Activated naive CD8-positive, alpha-beta T cell treated with anti-CD3 and anti-CD28 coated beads, Interleukin-2, amount 10 ng/mL, durations not matched to agents 7 days and 5 days (primary cell): Measurements from ENCODE around the gene SERPINI1. TPM values are rescaled to one million over a fixed set of nuclear protein-coding genes. Genes with fewer than 3 reads are reported as not detected.

ENCODE experiments used
- ATAC-seq: fragments of 150-1000 bp; cut with Tn5 transposase; one replicate; pipeline ENCODE4 v1.10.0; 2021; ENCODE audit warnings: low read depth, moderate library complexity
- POLR2A ChIA-PET: fragments of 350-600 bp; sonication (Branson Sonifier 250); formaldehyde crosslinking; loops from one replicate; lab custom pipeline; 2021; ENCODE audit warnings: antibody characterized with exemption; lab: Charles Lee
- DNase-seq: peaks from one replicate; pipeline ENCODE4 v3.0.0; 2021
- H3K27ac Mint-ChIP-seq: one replicate; pipeline ENCODE4 v1.8.0; 2022; ENCODE audit warnings: mild to moderate bottlenecking, mixed read lengths
- H3K27me3 Mint-ChIP-seq: one replicate; pipeline ENCODE4 v1.8.0; 2022; ENCODE audit warnings: mild to moderate bottlenecking, moderate library complexity, mixed read lengths
- H3K36me3 Mint-ChIP-seq: one replicate; pipeline ENCODE4 v1.8.0; 2021; ENCODE audit warnings: mild to moderate bottlenecking, mixed read lengths
- H3K4me1 Mint-ChIP-seq: one replicate; pipeline ENCODE4 v1.8.0; 2021; ENCODE audit warnings: mixed read lengths
- H3K4me3 Mint-ChIP-seq: one replicate; pipeline ENCODE4 v1.8.0; 2022; ENCODE audit warnings: mild to moderate bottlenecking, moderate library complexity, mixed read lengths
- H3K9me3 Mint-ChIP-seq: one replicate; pipeline ENCODE4 v1.8.0; 2021; ENCODE audit warnings: mixed read lengths
- total RNA-seq, 2 experiments: library from RNA; stranded (reverse); gene quantifications; one replicate each; pipeline ENCODE4 v1.2.3, GENCODE V29; 2021

SERPINI1 gene
- total RNA-seq, 2 experiments from 2014 or later, result 1.9 to 2.4 TPM

- H3K9me3 Mint-ChIP-seq, result peaks cover 4% of the 10 kb centered on the region
- peaks cover 12% of the 10 kb centered on the region for H3K27me3 Mint-ChIP-seq
- no peak for DNase-seq
- no peaks in the 10 kb centered on the region for H3K36me3 Mint-ChIP-seq
- POLR2A ChIA-PET, result no interaction called here
- ATAC-seq, result no peak
- H3K27ac Mint-ChIP-seq, result no peak overlapping the region
- H3K4me1 Mint-ChIP-seq, result no peaks in the 10 kb centered on the region
- H3K4me3 Mint-ChIP-seq, result no peak overlapping the region
Measured at GRCh38 chr3:167851749-167852148, 116.2 kb downstream of the SERPINI1 start.

DNA sequence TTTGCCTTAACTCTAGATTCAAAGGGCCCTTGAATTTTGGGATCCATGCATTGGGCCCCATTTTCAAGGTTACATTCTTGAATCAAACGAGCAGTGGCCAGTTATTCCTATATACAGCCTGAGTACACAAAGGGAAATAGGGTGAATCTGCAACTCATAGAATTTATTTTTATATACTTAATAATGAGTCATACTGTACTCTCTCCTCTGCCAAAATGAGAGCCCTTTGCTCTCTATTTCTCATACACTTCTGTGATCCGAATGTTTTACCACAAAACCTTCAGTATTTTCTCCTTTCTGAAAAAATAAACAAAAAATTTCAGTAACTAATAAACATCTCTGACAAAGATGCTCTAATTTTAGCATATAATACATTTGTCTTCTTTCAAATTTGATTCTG is 116.7 kb downstream of the SERPINI1 start:
- Mint-ChIP-seq H3K27me3 (peaks cover 12% of the 10 kb centered on the region), H3K27ac (no peak overlapping the region), H3K36me3 (no peaks in the 10 kb centered on the region), H3K4me3 (no peak overlapping the region), H3K4me1 (no peaks in the 10 kb centered on the region), H3K9me3 (peaks cover 4% of the 10 kb centered on the region)
- POLR2A ChIA-PET, result no interaction called here
- no peak for DNase-seq
- ATAC-seq, result no peak

DNA sequence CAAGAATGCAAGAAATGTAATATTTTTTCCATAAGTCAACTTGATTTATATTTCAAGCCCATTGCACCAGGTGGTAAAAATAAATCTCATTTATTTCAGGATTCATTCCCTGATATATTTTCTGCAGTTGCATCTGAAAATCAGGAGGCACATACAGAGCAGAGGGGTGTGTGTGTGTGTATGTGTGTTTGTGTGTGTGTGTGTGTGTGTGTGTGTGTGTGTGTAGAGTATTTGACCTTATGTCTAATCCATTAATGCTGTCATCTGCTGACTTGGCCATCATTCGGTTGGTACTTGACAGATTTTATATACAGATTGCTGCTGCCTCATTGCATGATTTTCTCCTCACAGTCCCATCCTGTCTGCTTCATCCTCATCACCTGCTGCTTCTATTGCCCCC is 118.5 kb downstream of the SERPINI1 start:
- no peak overlapping the region for H3K27ac Mint-ChIP-seq
- POLR2A ChIA-PET, result no interaction called here
- no peak for DNase-seq
- no peak overlapping the region for H3K4me3 Mint-ChIP-seq
- peaks cover 8% of the 10 kb centered on the region for H3K27me3 Mint-ChIP-seq
- H3K4me1 Mint-ChIP-seq, result no peaks in the 10 kb centered on the region
- peaks cover 1% of the 10 kb centered on the region for H3K9me3 Mint-ChIP-seq
- H3K36me3 Mint-ChIP-seq, result no peaks in the 10 kb centered on the region
- ATAC-seq, result no peak

- DNase-seq (no peak), ATAC-seq (no peak)
- Mint-ChIP-seq H3K4me1 (no peaks in the 10 kb centered on the region), H3K9me3 (peaks cover 1% of the 10 kb centered on the region), H3K27ac (no peak overlapping the region), H3K27me3 (peaks cover 4% of the 10 kb centered on the region), H3K4me3 (no peak overlapping the region), H3K36me3 (no peaks in the 10 kb centered on the region)
- POLR2A ChIA-PET, result no interaction called here
Measured at GRCh38 chr3:167854846-167855245, 119.3 kb downstream of the SERPINI1 start.

DNA sequence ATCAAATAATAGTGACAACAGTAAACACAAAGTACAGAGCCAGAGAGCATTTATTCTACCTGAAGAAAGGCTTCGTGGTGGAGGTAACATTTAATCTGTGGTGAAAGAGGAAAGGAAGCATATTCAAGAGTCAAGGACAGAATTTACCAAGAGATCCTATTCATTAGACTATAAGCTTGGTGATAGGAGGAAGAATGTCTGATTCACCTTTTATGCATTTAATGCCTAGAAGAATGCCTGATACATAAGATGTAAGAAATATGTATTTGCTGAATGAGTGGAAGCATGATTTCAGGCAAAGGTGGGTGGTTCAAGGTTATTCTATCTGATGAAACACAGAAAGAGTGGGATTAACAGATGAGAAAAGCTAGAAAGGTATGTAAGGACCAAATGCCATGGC is 119.8 kb downstream of the SERPINI1 start:
- no peak overlapping the region for H3K4me3 Mint-ChIP-seq
- ATAC-seq (no peak), DNase-seq (no peak)
- POLR2A ChIA-PET, result no interaction called here
- no peaks in the 10 kb centered on the region for H3K9me3 Mint-ChIP-seq
- H3K27me3 Mint-ChIP-seq, result no peaks in the 10 kb centered on the region
- H3K27ac Mint-ChIP-seq, result no peak overlapping the region
- H3K36me3 Mint-ChIP-seq, result no peaks in the 10 kb centered on the region
- no peaks in the 10 kb centered on the region for H3K4me1 Mint-ChIP-seq

DNA sequence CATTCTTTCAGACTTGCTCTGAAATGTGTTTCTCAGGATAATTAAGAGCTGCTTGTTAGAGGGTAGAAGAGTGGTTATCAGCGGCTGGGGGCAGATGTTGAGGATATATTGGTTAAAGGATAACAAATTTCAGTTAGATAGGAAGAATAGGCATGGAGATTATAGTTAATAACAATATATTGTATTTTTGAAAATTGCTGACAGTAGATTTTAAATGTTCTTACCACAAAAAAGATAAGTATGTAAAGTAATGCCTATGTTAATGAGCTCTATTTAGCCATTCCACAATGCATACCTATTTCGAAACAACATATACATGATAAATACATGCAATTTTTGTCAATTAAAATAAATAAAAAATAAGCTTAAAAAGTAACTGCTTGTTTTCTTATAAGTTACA is 123.3 kb downstream of the SERPINI1 start:
- Mint-ChIP-seq H3K36me3 (no peaks in the 10 kb centered on the region), H3K9me3 (no peaks in the 10 kb centered on the region), H3K27me3 (no peaks in the 10 kb centered on the region), H3K27ac (no peak overlapping the region), H3K4me1 (no peaks in the 10 kb centered on the region), H3K4me3 (no peak overlapping the region)
- ATAC-seq (no peak), DNase-seq (no peak)
- POLR2A ChIA-PET, result no interaction called here

- Mint-ChIP-seq H3K4me1 (no peaks in the 10 kb centered on the region), H3K4me3 (no peak overlapping the region), H3K27ac (no peak overlapping the region), H3K27me3 (no peaks in the 10 kb centered on the region), H3K9me3 (no peaks in the 10 kb centered on the region), H3K36me3 (no peaks in the 10 kb centered on the region)
- DNase-seq (no peak), ATAC-seq (no peak)
- POLR2A ChIA-PET, result no interaction called here
Measured at GRCh38 chr3:167859610-167860009, 124.1 kb downstream of the SERPINI1 start.

GRCh38 chr3:167861649-167862048 is 126.1 kb downstream of the SERPINI1 start:
- ATAC-seq, result no peak
- Mint-ChIP-seq H3K27me3 (no peaks in the 10 kb centered on the region), H3K4me1 (no peaks in the 10 kb centered on the region), H3K4me3 (no peak overlapping the region), H3K9me3 (no peaks in the 10 kb centered on the region), H3K27ac (no peak overlapping the region), H3K36me3 (no peaks in the 10 kb centered on the region)
- no peak for DNase-seq
- POLR2A ChIA-PET, result no interaction called here

DNA sequence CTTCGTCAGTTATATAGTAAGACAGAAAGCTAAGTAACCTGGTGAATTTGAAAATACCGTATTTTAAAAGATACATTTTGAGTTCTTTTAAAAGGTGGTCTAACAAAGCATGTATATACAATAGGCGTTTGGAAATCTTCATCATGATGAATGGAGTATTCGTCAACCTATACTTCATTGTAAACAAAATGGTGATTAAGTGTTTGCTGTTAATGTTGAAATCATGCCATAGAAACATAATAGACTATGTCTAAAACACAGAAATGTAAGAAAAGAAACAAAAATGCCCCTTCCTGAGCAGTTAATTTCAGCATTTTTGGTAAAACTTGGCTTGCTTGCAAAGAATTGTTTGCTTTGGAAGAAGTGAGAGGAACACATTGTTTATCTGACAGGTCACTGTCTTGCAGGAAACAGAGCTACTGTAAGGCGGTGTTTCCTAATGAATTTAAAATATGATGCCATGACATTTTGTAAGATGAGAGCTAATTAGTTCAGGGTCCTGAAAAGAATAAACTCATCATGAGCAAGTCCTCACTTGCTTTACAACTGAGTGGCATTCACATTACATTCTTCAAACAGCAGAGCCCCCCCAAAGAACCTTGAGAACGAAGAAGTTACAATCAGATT is 126.7 kb downstream of the SERPINI1 start:
- Mint-ChIP-seq H3K27me3 (no peaks in the 10 kb centered on the region), H3K27ac (no peak overlapping the region), H3K4me3 (no peak overlapping the region), H3K4me1 (no peaks in the 10 kb centered on the region), H3K36me3 (no peaks in the 10 kb centered on the region), H3K9me3 (no peaks in the 10 kb centered on the region)
- DNase-seq (no peak), ATAC-seq (no peak)
- POLR2A ChIA-PET, result no interaction called here

DNA sequence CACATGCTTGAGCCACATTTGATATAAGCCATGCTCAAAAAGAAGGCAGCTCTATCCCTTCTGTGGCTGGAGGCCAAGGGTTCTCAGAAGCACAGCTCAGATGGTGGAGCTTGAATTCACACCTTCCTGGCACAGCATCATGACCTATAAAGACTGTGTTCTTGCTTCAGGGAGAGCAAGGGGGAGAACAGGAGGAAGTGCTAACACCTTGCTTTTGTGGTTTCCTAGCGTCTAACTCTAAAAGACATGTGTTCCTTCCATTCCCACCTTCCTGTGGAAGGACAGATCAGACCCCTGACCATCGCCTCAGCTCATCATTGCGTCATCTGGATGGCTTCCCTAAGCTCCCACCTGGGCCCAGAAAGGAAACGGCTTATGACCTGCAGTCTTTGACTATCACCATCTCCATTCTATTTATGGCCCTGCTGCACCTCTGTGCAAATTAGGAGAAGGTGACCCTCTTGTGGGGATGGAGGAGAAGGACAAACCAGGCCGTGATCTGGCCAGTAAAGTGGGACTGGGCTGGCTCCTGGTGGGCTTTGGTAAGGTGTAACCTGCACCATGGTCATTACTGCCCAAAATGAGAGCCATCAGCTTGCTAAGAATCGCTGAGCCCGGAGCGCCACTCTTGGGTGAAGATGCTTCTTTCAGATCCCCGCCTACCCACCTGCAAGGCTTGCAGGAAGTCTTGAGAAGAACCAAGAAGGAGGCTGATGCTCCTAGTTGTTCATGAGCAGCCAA is 128.5 kb downstream of the SERPINI1 start:
- DNase-seq (no peak), ATAC-seq (no peak)
- H3K4me3 Mint-ChIP-seq, result no peak overlapping the region
- H3K27me3 Mint-ChIP-seq, result peaks cover 6% of the 10 kb centered on the region
- POLR2A ChIA-PET, result no interaction called here
- H3K4me1 Mint-ChIP-seq, result no peaks in the 10 kb centered on the region
- no peaks in the 10 kb centered on the region for H3K9me3 Mint-ChIP-seq
- H3K36me3 Mint-ChIP-seq, result no peaks in the 10 kb centered on the region
- no peak overlapping the region for H3K27ac Mint-ChIP-seq

- no peak for DNase-seq
- Mint-ChIP-seq H3K27me3 (peaks cover 6% of the 10 kb centered on the region), H3K4me3 (no peak overlapping the region), H3K4me1 (no peaks in the 10 kb centered on the region), H3K9me3 (no peaks in the 10 kb centered on the region), H3K27ac (no peak overlapping the region), H3K36me3 (no peaks in the 10 kb centered on the region)
- POLR2A ChIA-PET, result no interaction called here
- ATAC-seq, result no peak
Measured at GRCh38 chr3:167864552-167864874, 129.0 kb downstream of the SERPINI1 start.

GRCh38 chr3:167866331-167866730 is 130.8 kb downstream of the SERPINI1 start:
- H3K9me3 Mint-ChIP-seq, result no peaks in the 10 kb centered on the region
- DNase-seq (no peak), ATAC-seq (no peak)
- POLR2A ChIA-PET, result no interaction called here
- no peaks in the 10 kb centered on the region for H3K36me3 Mint-ChIP-seq
- H3K27ac Mint-ChIP-seq, result no peak overlapping the region
- H3K4me1 Mint-ChIP-seq, result no peaks in the 10 kb centered on the region
- peaks cover 6% of the 10 kb centered on the region for H3K27me3 Mint-ChIP-seq
- H3K4me3 Mint-ChIP-seq, result no peak overlapping the region

- Mint-ChIP-seq H3K4me1 (no peaks in the 10 kb centered on the region), H3K27me3 (peaks cover 9% of the 10 kb centered on the region), H3K9me3 (no peaks in the 10 kb centered on the region), H3K4me3 (no peak overlapping the region), H3K36me3 (no peaks in the 10 kb centered on the region), H3K27ac (no peak overlapping the region)
- DNase-seq, result no peak
- ATAC-seq, result no peak
- POLR2A ChIA-PET, result no interaction called here
Measured at GRCh38 chr3:167867981-167868380, 132.5 kb downstream of the SERPINI1 start.

- Mint-ChIP-seq H3K9me3 (no peaks in the 10 kb centered on the region), H3K27ac (no peak overlapping the region), H3K4me1 (no peaks in the 10 kb centered on the region), H3K36me3 (no peaks in the 10 kb centered on the region), H3K27me3 (peaks cover 12% of the 10 kb centered on the region), H3K4me3 (no peak overlapping the region)
- POLR2A ChIA-PET, result no interaction called here
- ATAC-seq (no peak), DNase-seq (no peak)
Measured at GRCh38 chr3:167870181-167870580, 134.7 kb downstream of the SERPINI1 start.
